GM12891 (cell line): ENCODE results near the gene ARMCX1.
A peak's percentile ranks its signal among the peaks of the same experiment; 100 is the strongest.
"Not testable (repeated sequence)": the region's sequence is repeated elsewhere in the genome, so short reads cannot be mapped to it uniquely, and the experiment has no call there.

Source experiments
- DNase-seq: peaks from one replicate; pipeline ENCODE4 v3.0.0; 2011; ENCODE audit warnings: low spot score; ENCODE audit not compliant: insufficient read length
- FAIRE-seq: peaks from 2 replicates; lab custom pipeline; 2011; peaks lifted over from hg19 to GRCh38; lab: Jason Lieb, UNC
- PAX5 ChIP-seq: IDR thresholded peaks from 2 replicates; pipeline ENCODE4 v1.6.1; 2011; ENCODE audit warnings: low read length, moderate library complexity, mild to moderate bottlenecking; ENCODE audit not compliant: insufficient read depth, severe bottlenecking
- POLR2A ChIP-seq: IDR thresholded peaks from 2 replicates; pipeline ENCODE4 v1.6.1; 2011; ENCODE audit warnings: low read depth, low read length, control low read depth
- POLR2AphosphoS5 ChIP-seq: IDR thresholded peaks from 2 replicates; pipeline ENCODE4 v1.6.1; 2011; ENCODE audit warnings: low read depth, low read length, control low read depth
- POU2F2 ChIP-seq: IDR thresholded peaks from 2 replicates; pipeline ENCODE4 v1.6.1; 2011; ENCODE audit warnings: low read depth, mild to moderate bottlenecking, control low read depth, low read length, moderate library complexity
- SPI1 ChIP-seq: IDR thresholded peaks from 2 replicates; pipeline ENCODE4 v1.6.1; 2011; ENCODE audit warnings: low read depth, low read length, control low read depth
- TAF1 ChIP-seq: IDR thresholded peaks from 2 replicates; pipeline ENCODE4 v1.6.1; 2011; ENCODE audit warnings: low read depth, low read length, control low read depth

ARMCX1 gene

GRCh38 chrX:101595739-101596419 lies 45.5 kb downstream of the ARMCX1 start:
- peak; percentile 32 for DNase-seq
- FAIRE-seq, result peak; percentile 89
- TF ChIP-seq PAX5 (no peak), TAF1 (no peak), SPI1 (peak; percentile 51; the same call in 1 of the 2 replicates)

- not testable (repeated sequence) for FAIRE-seq, DNase-seq
Observed at GRCh38 chrX:101599592-101599991, 49.2 kb downstream of the ARMCX1 start.

GRCh38 chrX:101602077-101602476 lies 51.7 kb downstream of the ARMCX1 start:
- no peak for DNase-seq
- TF ChIP-seq SPI1, result no peak
- no peak for TF ChIP-seq PAX5
- TF ChIP-seq POLR2A, result no peak
- no peak for TF ChIP-seq POU2F2
- TF ChIP-seq TAF1, result no peak
- no peak for TF ChIP-seq POLR2AphosphoS5
- no peak for FAIRE-seq
